A673 (cell line): ENCODE results near the gene AMZ1.
"Not testable (repeated sequence)": the region's sequence is repeated elsewhere in the genome, so short reads cannot be mapped to it uniquely, and the experiment has no call there.

Experiments
- CTCF ChIP-seq: fragments of 300-800, 200-600 bp; sonication (generic); conservative IDR thresholded peaks from 2 replicates; pipeline ENCODE4 v1.5.1; 2017; ENCODE audit warnings: low read depth, mild to moderate bottlenecking, antibody characterized with exemption, low read length, moderate library complexity, mixed read lengths
- EZH2 ChIP-seq: fragments of 200-600 bp; sonication (generic); IDR thresholded peaks from 2 replicates; pipeline ENCODE4 v1.6.1; 2017; ENCODE audit warnings: borderline replicate concordance, low read depth, mild to moderate bottlenecking, mixed read lengths, antibody characterized with exemption, low read length; ENCODE audit not compliant: poor library complexity, severe bottlenecking

- TF ChIP-seq CTCF, EZH2: not testable (repeated sequence)
These were observed 4.0 kb downstream of the AMZ1 start for GRCh38 chr7:2691932-2692439.
